Measurements from ENCODE around the gene ARMC9. TPM values are rescaled to one million over a fixed set of nuclear protein-coding genes. Genes with fewer than 3 reads are reported as not detected.

Gene ARMC9
- total and polyA plus RNA-seq, 2 donors from 2014 or later: 7.3 to 18.2 TPM

DNA sequence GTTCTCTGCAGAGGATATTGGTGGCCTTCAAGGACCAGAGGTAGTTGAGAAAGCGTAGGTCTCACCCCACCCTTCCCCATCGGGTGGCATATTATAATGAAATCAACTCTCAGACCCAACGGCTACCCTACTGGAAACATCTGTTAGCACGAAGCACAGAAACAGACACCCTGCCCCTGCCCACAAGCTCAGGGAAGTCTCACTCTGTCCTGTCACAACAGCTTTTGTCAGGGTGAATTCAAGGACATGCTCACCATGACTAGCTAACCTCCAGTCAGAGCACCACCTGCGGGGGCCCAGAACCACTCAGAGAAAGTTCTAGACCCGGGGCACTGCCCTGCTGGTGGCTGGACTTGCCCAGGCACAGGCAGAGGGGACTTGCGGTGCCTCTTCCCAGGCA lies 193.6 kb downstream of the ARMC9 start:
- DNase-seq (no peak), FAIRE-seq (no peak)
- intact Hi-C loops (cut with DNase I): no loop called here
- Histone ChIP-seq H3K4me1 (ENCODE audit: control insufficient read depth in 2 of 3, insufficient read depth in 2 of 3, low read depth in 1 of 3, low read length in 3 of 3) (peaks cover 0 to 2% (median 0%) of the 10 kb centered on the region in 3 donors), H3K9ac (ENCODE audit: low read length in 3 of 3) (no peak overlapping the region), H3K36me3 (ENCODE audit: control insufficient read depth in 2 of 3, insufficient read depth in 3 of 3, low read length in 3 of 3) (no peaks in the 10 kb centered on the region), H3K9me3 (ENCODE audit: control insufficient read depth in 2 of 3, insufficient read depth in 1 of 3, low read length in 3 of 3) (no peaks in the 10 kb centered on the region), H3K4me3 (ENCODE audit: low read length in 3 of 3) (no peak overlapping the region), H3K27ac (ENCODE audit: low read depth in 2 of 2, low read length in 2 of 2) (no peak overlapping the region), H3K27me3 (ENCODE audit: control insufficient read depth, insufficient read depth, low read length) (no peaks in the 10 kb centered on the region)
- TF ChIP-seq, protein P1, sequence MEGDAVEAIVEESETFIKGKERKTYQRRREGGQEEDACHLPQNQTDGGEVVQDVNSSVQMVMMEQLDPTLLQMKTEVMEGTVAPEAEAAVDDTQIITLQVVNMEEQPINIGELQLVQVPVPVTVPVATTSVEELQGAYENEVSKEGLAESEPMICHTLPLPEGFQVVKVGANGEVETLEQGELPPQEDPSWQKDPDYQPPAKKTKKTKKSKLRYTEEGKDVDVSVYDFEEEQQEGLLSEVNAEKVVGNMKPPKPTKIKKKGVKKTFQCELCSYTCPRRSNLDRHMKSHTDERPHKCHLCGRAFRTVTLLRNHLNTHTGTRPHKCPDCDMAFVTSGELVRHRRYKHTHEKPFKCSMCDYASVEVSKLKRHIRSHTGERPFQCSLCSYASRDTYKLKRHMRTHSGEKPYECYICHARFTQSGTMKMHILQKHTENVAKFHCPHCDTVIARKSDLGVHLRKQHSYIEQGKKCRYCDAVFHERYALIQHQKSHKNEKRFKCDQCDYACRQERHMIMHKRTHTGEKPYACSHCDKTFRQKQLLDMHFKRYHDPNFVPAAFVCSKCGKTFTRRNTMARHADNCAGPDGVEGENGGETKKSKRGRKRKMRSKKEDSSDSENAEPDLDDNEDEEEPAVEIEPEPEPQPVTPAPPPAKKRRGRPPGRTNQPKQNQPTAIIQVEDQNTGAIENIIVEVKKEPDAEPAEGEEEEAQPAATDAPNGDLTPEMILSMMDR (IDR thresholded peaks at IDR 0.05; ENCODE audit: borderline replicate concordance, extremely low read depth, insufficient read depth): no peak

GRCh38 chr2:231392431-231393148 lies 194.2 kb downstream of the ARMC9 start:
- H3K9me3 ChIP-seq (ENCODE audit: control insufficient read depth in 2 of 3, insufficient read depth in 1 of 3, low read length in 3 of 3): no peaks in the 10 kb centered on the region
- TF ChIP-seq, protein P1 (IDR thresholded peaks at IDR 0.05; ENCODE audit: borderline replicate concordance, extremely low read depth, insufficient read depth): no peak
- no peak overlapping the region for H3K9ac ChIP-seq (ENCODE audit: low read length in 3 of 3)
- H3K4me1 ChIP-seq (ENCODE audit: control insufficient read depth in 2 of 3, insufficient read depth in 2 of 3, low read depth in 1 of 3, low read length in 3 of 3): peaks cover 0 to 2% (median 0%) of the 10 kb centered on the region in 3 donors
- DNase-seq: peak in 1 of 5 donors; percentile 43
- intact Hi-C loops (cut with DNase I): no loop called here
- H3K4me3 ChIP-seq (ENCODE audit: low read length in 3 of 3): no peak overlapping the region
- no peaks in the 10 kb centered on the region for H3K36me3 ChIP-seq (ENCODE audit: control insufficient read depth in 2 of 3, insufficient read depth in 3 of 3, low read length in 3 of 3)
- FAIRE-seq: no peak
- H3K27me3 ChIP-seq (ENCODE audit: control insufficient read depth, insufficient read depth, low read length): no peaks in the 10 kb centered on the region
- H3K27ac ChIP-seq (ENCODE audit: low read depth in 2 of 2, low read length in 2 of 2): no peak overlapping the region

- TF ChIP-seq, protein P1 (IDR thresholded peaks at IDR 0.05; ENCODE audit: borderline replicate concordance, extremely low read depth, insufficient read depth): no peak
- Histone ChIP-seq H3K9me3 (ENCODE audit: control insufficient read depth in 2 of 3, insufficient read depth in 1 of 3, low read length in 3 of 3) (no peaks in the 10 kb centered on the region), H3K36me3 (ENCODE audit: control insufficient read depth in 2 of 3, insufficient read depth in 3 of 3, low read length in 3 of 3) (no peaks in the 10 kb centered on the region), H3K4me1 (ENCODE audit: control insufficient read depth in 2 of 3, insufficient read depth in 2 of 3, low read depth in 1 of 3, low read length in 3 of 3) (peaks cover 0 to 2% (median 0%) of the 10 kb centered on the region in 3 donors), H3K27ac (ENCODE audit: low read depth in 2 of 2, low read length in 2 of 2) (no peak overlapping the region), H3K9ac (ENCODE audit: low read length in 3 of 3) (no peak overlapping the region), H3K4me3 (ENCODE audit: low read length in 3 of 3) (no peak overlapping the region), H3K27me3 (ENCODE audit: control insufficient read depth, insufficient read depth, low read length) (no peaks in the 10 kb centered on the region)
- intact Hi-C loops (cut with DNase I): no loop called here
- DNase-seq: peak in 1 of 5 donors; percentile 74
- no peak for FAIRE-seq
Measured at GRCh38 chr2:231393149-231394131, 195.0 kb downstream of the ARMC9 start.
